Right ventricle myocardium inferior (tissue), 1 donor: ENCODE results near the gene ANKS4B. TPM values are rescaled to one million over a fixed set of nuclear protein-coding genes. Genes with fewer than 3 reads are reported as not detected.
"Not testable (repeated sequence)": the region's sequence is repeated elsewhere in the genome, so short reads cannot be mapped to it uniquely, and the experiment has no call there.

Experiments used
- ATAC-seq: fragments of 200-7000 bp; cut with Tn5 transposase; one replicate; pipeline ENCODE4 v1.9.1; 2020; ENCODE audit warnings: mild to moderate bottlenecking, moderate library complexity
- DNase-seq: peaks from one replicate; pipeline ENCODE4 v3.0.0; 2021; ENCODE audit errors: missing footprints
- intact Hi-C: fragments of 100-400 bp; cut with DNase I; formaldehyde crosslinking; loops from one replicate; pipeline ENCODE4 v1.11.0; 2022
- total RNA-seq: library from RNA; stranded (reverse); fragmentation: NEBNext Ultra II Directional; extraction: Animal tissue kit (Norgen Biotek cat#: 25700); gene quantifications from one replicate; pipeline ENCODE4 v1.2.1, GENCODE V29; 2021
- donor health status: DM: no; HTN: yes; CAD: no; lungs with severe emphysema.

ANKS4B gene
- total RNA-seq, 1 donor from 2014 or later: not detected

- DNase-seq (no peak), ATAC-seq (no peak)
- intact Hi-C loops: no loop called here
Measured at GRCh38 chr16:21253470-21253869, 20.0 kb downstream of the ANKS4B start.

- DNase-seq: no peak
- intact Hi-C loops: no loop called here
- no peak for ATAC-seq
Measured at GRCh38 chr16:21256636-21257035, 23.1 kb downstream of the ANKS4B start.

GRCh38 chr16:21257284-21257683 lies 23.8 kb downstream of the ANKS4B start:
- ATAC-seq (no peak), DNase-seq (no peak)
- intact Hi-C loops: no loop called here

- no peak for ATAC-seq
- intact Hi-C loops: no loop called here
- no peak for DNase-seq
Measured at GRCh38 chr16:21260870-21261791, 27.6 kb downstream of the ANKS4B start.

- DNase-seq: no peak
- intact Hi-C loops: no loop called here
- no peak for ATAC-seq
Measured at GRCh38 chr16:21262779-21263639, 29.5 kb downstream of the ANKS4B start.

- intact Hi-C loops: no loop called here
Measured at GRCh38 chr16:21263640-21264570, 30.4 kb downstream of the ANKS4B start.

GRCh38 chr16:21264571-21265036 lies 31.1 kb downstream of the ANKS4B start:
- intact Hi-C loops: no loop called here
- DNase-seq (no peak), ATAC-seq (no peak)

More at GRCh38 chr16:21263640-21264570, 30.4 kb downstream of the ANKS4B start:
- ATAC-seq: peak; percentile 54
- DNase-seq: no peak

- DNase-seq (peak; percentile 72), ATAC-seq (peak; percentile 82)
Measured at GRCh38 chr16:21265104-21265837, 31.8 kb downstream of the ANKS4B start.

GRCh38 chr16:21267298-21267697 lies 33.8 kb downstream of the ANKS4B start:
- intact Hi-C loops: no loop called here

More at GRCh38 chr16:21265104-21265837, 31.8 kb downstream of the ANKS4B start:
- intact Hi-C loops: no loop called here

GRCh38 chr16:21268236-21268635 lies 34.7 kb downstream of the ANKS4B start:
- intact Hi-C loops: no loop called here
- DNase-seq: no peak
- no peak for ATAC-seq

More at GRCh38 chr16:21267298-21267697, 33.8 kb downstream of the ANKS4B start:
- DNase-seq (no peak), ATAC-seq (no peak)

- DNase-seq (no peak), ATAC-seq (no peak)
- intact Hi-C loops: no loop called here
Measured at GRCh38 chr16:21272253-21272652, 38.8 kb downstream of the ANKS4B start.

GRCh38 chr16:21272763-21273162 lies 39.3 kb downstream of the ANKS4B start:
- DNase-seq, intact Hi-C loops, ATAC-seq: not testable (repeated sequence)

GRCh38 chr16:21274172-21274726 lies 40.8 kb downstream of the ANKS4B start:
- intact Hi-C loops: no loop called here

GRCh38 chr16:21275529-21275928 lies 42.0 kb downstream of the ANKS4B start:
- ATAC-seq (no peak), DNase-seq (no peak)
- intact Hi-C loops: loop anchor here (5.0 kb wide), 2 partner anchors 88 to 113 kb away; no protein-coding TSS in a partner anchor

More at GRCh38 chr16:21274172-21274726, 40.8 kb downstream of the ANKS4B start:
- DNase-seq: no peak
- no peak for ATAC-seq

GRCh38 chr16:21276090-21276489 lies 42.6 kb downstream of the ANKS4B start:
- intact Hi-C loops: loop anchor here (5.0 kb wide), 2 partner anchors 89 to 114 kb away; no protein-coding TSS in a partner anchor

GRCh38 chr16:21277045-21277926 lies 43.8 kb downstream of the ANKS4B start:
- DNase-seq (peak; percentile 57), ATAC-seq (peak; percentile 64)
- intact Hi-C loops: loop anchor here (5.0 kb wide), 2 partner anchors 90 to 115 kb away; no protein-coding TSS in a partner anchor

More at GRCh38 chr16:21276090-21276489, 42.6 kb downstream of the ANKS4B start:
- DNase-seq (no peak), ATAC-seq (no peak)
